ENCODE data around the gene E4F1.

E4F1 gene

GRCh38 chr16:2275476-2276367, 52.3 kb downstream of the E4F1 start:
- Histone ChIP-seq H3K4me3 (ENCODE audit: low read length) (no peak overlapping the region), H3K27me3 (ENCODE audit: insufficient read depth, low read length) (no peaks in the 10 kb centered on the region), H3K27ac (ENCODE audit: low read length) (no peak overlapping the region), H3K9me3 (ENCODE audit: insufficient read depth, low read depth, low read length) (no peaks in the 10 kb centered on the region), H3K4me1 (ENCODE audit: insufficient read depth, low read length) (no peaks in the 10 kb centered on the region), H3K36me3 (ENCODE audit: insufficient read depth, low read depth, low read length) (no peaks in the 10 kb centered on the region), H3K9ac (ENCODE audit: low read depth, low read length) (no peak overlapping the region)

- Histone ChIP-seq H3K27ac (ENCODE audit: low read length) (no peak overlapping the region), H3K36me3 (ENCODE audit: insufficient read depth, low read depth, low read length) (no peaks in the 10 kb centered on the region), H3K27me3 (ENCODE audit: insufficient read depth, low read length) (no peaks in the 10 kb centered on the region), H3K9ac (ENCODE audit: low read depth, low read length) (no peak overlapping the region), H3K4me3 (ENCODE audit: low read length) (no peak overlapping the region), H3K4me1 (ENCODE audit: insufficient read depth, low read length) (no peaks in the 10 kb centered on the region), H3K9me3 (ENCODE audit: insufficient read depth, low read depth, low read length) (no peaks in the 10 kb centered on the region)
These were observed 53.2 kb downstream of the E4F1 start for GRCh38 chr16:2276368-2277195.

GRCh38 chr16:2277466-2278271, 54.3 kb downstream of the E4F1 start:
- H3K4me1 ChIP-seq (ENCODE audit: insufficient read depth, low read length): no peaks in the 10 kb centered on the region
- no peaks in the 10 kb centered on the region for H3K27me3 ChIP-seq (ENCODE audit: insufficient read depth, low read length)
- H3K36me3 ChIP-seq (ENCODE audit: insufficient read depth, low read depth, low read length): no peaks in the 10 kb centered on the region
- no peak overlapping the region for H3K27ac ChIP-seq (ENCODE audit: low read length)
- H3K9ac ChIP-seq (ENCODE audit: low read depth, low read length): no peak overlapping the region
- H3K9me3 ChIP-seq (ENCODE audit: insufficient read depth, low read depth, low read length): no peaks in the 10 kb centered on the region
- no peak overlapping the region for H3K4me3 ChIP-seq (ENCODE audit: low read length)

GRCh38 chr16:2278272-2278608, 54.8 kb downstream of the E4F1 start:
- Histone ChIP-seq H3K27me3 (ENCODE audit: insufficient read depth, low read length) (no peaks in the 10 kb centered on the region), H3K27ac (ENCODE audit: low read length) (no peak overlapping the region), H3K9me3 (ENCODE audit: insufficient read depth, low read depth, low read length) (no peaks in the 10 kb centered on the region), H3K9ac (ENCODE audit: low read depth, low read length) (no peak overlapping the region), H3K4me1 (ENCODE audit: insufficient read depth, low read length) (no peaks in the 10 kb centered on the region), H3K4me3 (ENCODE audit: low read length) (no peak overlapping the region), H3K36me3 (ENCODE audit: insufficient read depth, low read depth, low read length) (no peaks in the 10 kb centered on the region)

- no peak overlapping the region for H3K4me3 ChIP-seq (ENCODE audit: low read length)
- no peaks in the 10 kb centered on the region for H3K27me3 ChIP-seq (ENCODE audit: insufficient read depth, low read length)
- H3K9me3 ChIP-seq (ENCODE audit: insufficient read depth, low read depth, low read length): no peaks in the 10 kb centered on the region
- H3K27ac ChIP-seq (ENCODE audit: low read length): no peak overlapping the region
- no peaks in the 10 kb centered on the region for H3K4me1 ChIP-seq (ENCODE audit: insufficient read depth, low read length)
- H3K36me3 ChIP-seq (ENCODE audit: insufficient read depth, low read depth, low read length): no peaks in the 10 kb centered on the region
- H3K9ac ChIP-seq (ENCODE audit: low read depth, low read length): no peak overlapping the region
These were observed 55.8 kb downstream of the E4F1 start for GRCh38 chr16:2278956-2279800.

- H3K27me3 ChIP-seq (ENCODE audit: insufficient read depth, low read length): no peaks in the 10 kb centered on the region
- H3K36me3 ChIP-seq (ENCODE audit: insufficient read depth, low read depth, low read length): no peaks in the 10 kb centered on the region
These were observed 57.1 kb downstream of the E4F1 start for GRCh38 chr16:2280461-2280860.

GRCh38 chr16:2280981-2281542, 57.7 kb downstream of the E4F1 start:
- Histone ChIP-seq H3K27me3 (ENCODE audit: insufficient read depth, low read length) (no peaks in the 10 kb centered on the region), H3K4me3 (ENCODE audit: low read length) (no peak overlapping the region)

More at GRCh38 chr16:2280461-2280860, 57.1 kb downstream of the E4F1 start:
- H3K4me3 ChIP-seq (ENCODE audit: low read length): no peak overlapping the region
- H3K27ac ChIP-seq (ENCODE audit: low read length): no peak overlapping the region
- no peak overlapping the region for H3K9ac ChIP-seq (ENCODE audit: low read depth, low read length)
- no peaks in the 10 kb centered on the region for H3K4me1 ChIP-seq (ENCODE audit: insufficient read depth, low read length)
- H3K9me3 ChIP-seq (ENCODE audit: insufficient read depth, low read depth, low read length): no peaks in the 10 kb centered on the region

GRCh38 chr16:2282262-2282661, 58.9 kb downstream of the E4F1 start:
- Histone ChIP-seq H3K4me3 (ENCODE audit: low read length) (no peak overlapping the region), H3K9me3 (ENCODE audit: insufficient read depth, low read depth, low read length) (no peaks in the 10 kb centered on the region), H3K27ac (ENCODE audit: low read length) (no peak overlapping the region), H3K36me3 (ENCODE audit: insufficient read depth, low read depth, low read length) (no peaks in the 10 kb centered on the region), H3K4me1 (ENCODE audit: insufficient read depth, low read length) (no peaks in the 10 kb centered on the region), H3K27me3 (ENCODE audit: insufficient read depth, low read length) (no peaks in the 10 kb centered on the region), H3K9ac (ENCODE audit: low read depth, low read length) (no peak overlapping the region)

More at GRCh38 chr16:2280981-2281542, 57.7 kb downstream of the E4F1 start:
- no peak overlapping the region for H3K9ac ChIP-seq (ENCODE audit: low read depth, low read length)
- no peaks in the 10 kb centered on the region for H3K36me3 ChIP-seq (ENCODE audit: insufficient read depth, low read depth, low read length)
- no peak overlapping the region for H3K27ac ChIP-seq (ENCODE audit: low read length)
- H3K4me1 ChIP-seq (ENCODE audit: insufficient read depth, low read length): no peaks in the 10 kb centered on the region
- no peaks in the 10 kb centered on the region for H3K9me3 ChIP-seq (ENCODE audit: insufficient read depth, low read depth, low read length)

- H3K27me3 ChIP-seq (ENCODE audit: insufficient read depth, low read length): no peaks in the 10 kb centered on the region
- H3K36me3 ChIP-seq (ENCODE audit: insufficient read depth, low read depth, low read length): no peaks in the 10 kb centered on the region
- H3K4me3 ChIP-seq (ENCODE audit: low read length): no peak overlapping the region
- no peak overlapping the region for H3K9ac ChIP-seq (ENCODE audit: low read depth, low read length)
- no peaks in the 10 kb centered on the region for H3K9me3 ChIP-seq (ENCODE audit: insufficient read depth, low read depth, low read length)
- H3K4me1 ChIP-seq (ENCODE audit: insufficient read depth, low read length): no peaks in the 10 kb centered on the region
- H3K27ac ChIP-seq (ENCODE audit: low read length): no peak overlapping the region
These were observed 59.6 kb downstream of the E4F1 start for GRCh38 chr16:2282866-2283555.

- Histone ChIP-seq H3K4me1 (ENCODE audit: insufficient read depth, low read length) (no peaks in the 10 kb centered on the region), H3K36me3 (ENCODE audit: insufficient read depth, low read depth, low read length) (no peaks in the 10 kb centered on the region), H3K4me3 (ENCODE audit: low read length) (no peak overlapping the region), H3K27ac (ENCODE audit: low read length) (no peak overlapping the region), H3K27me3 (ENCODE audit: insufficient read depth, low read length) (no peaks in the 10 kb centered on the region), H3K9me3 (ENCODE audit: insufficient read depth, low read depth, low read length) (no peaks in the 10 kb centered on the region), H3K9ac (ENCODE audit: low read depth, low read length) (no peak overlapping the region)
These were observed 60.8 kb downstream of the E4F1 start for GRCh38 chr16:2284001-2284770.

Measured in iPS-20b (cell line).